SK-N-MC (cell line): ENCODE results near the gene TRPM2.

Experiments used
- EZH2 ChIP-seq: fragments of 200-600 bp; sonication (generic); IDR thresholded peaks from one replicate; pipeline ENCODE4 v1.6.1; 2017; ENCODE audit warnings: antibody characterized with exemption
- FOXP2 ChIP-seq: optimal IDR thresholded peaks from 2 replicates; pipeline ENCODE3; 2011; ENCODE audit warnings: mild to moderate bottlenecking, moderate library complexity; ENCODE audit not compliant: insufficient read depth; ENCODE audit errors: extremely low read length, control extremely low read depth
- POLR2AphosphoS5 ChIP-seq: IDR thresholded peaks from 2 replicates; pipeline ENCODE4 v1.6.1; 2012; ENCODE audit warnings: mild to moderate bottlenecking, low read depth, low read length, borderline replicate concordance

- TF ChIP-seq POLR2AphosphoS5 (no peak), EZH2 (no peak), FOXP2 (no peak)
These were observed 130.1 kb downstream of the TRPM2 start for GRCh38 chr21:44483288-44484237.
